Ovary (tissue), 3 donors: Measurements from ENCODE around the gene LCN1.

Source experiments
- CTCF ChIP-seq, 3 donors: fragments of 450-650 bp in 2 of 3; fragments of 200-600 bp in 1 of 3; IDR thresholded peaks; one replicate each; pipeline versions ENCODE4 v1.5.1 to v1.8.0; 2016 to 2022; ENCODE audit warnings: antibody characterized with exemption in 3 of 3, mild to moderate bottlenecking in 1 of 3
- EP300 ChIP-seq: sonication (generic); formaldehyde crosslinking; IDR thresholded peaks from one replicate; pipeline ENCODE4 v1.6.1; 2017; ENCODE audit warnings: antibody characterized with exemption
- POLR2A ChIP-seq: fragments of 450-650 bp; IDR thresholded peaks from one replicate; pipeline ENCODE4 v1.6.1; 2017; ENCODE audit warnings: antibody characterized with exemption, mild to moderate bottlenecking, moderate library complexity
- donor health status: DM: no; HTN: no; CAD: no.

- TF ChIP-seq CTCF (IDR thresholded peaks at IDR 0.05) (no peak), POLR2A (no peak), EP300 (no peak)
Measured at GRCh38 chr9:135517407-135517822, 3.8 kb upstream of the LCN1 start.
